Mesendoderm (in vitro differentiated cells): ENCODE results near the gene BET1.
A peak's percentile ranks its signal among the peaks of the same experiment; 100 is the strongest.

Experiments used
- DNase-seq: peaks from one replicate; pipeline ENCODE4 v3.0.0; 2013
- H2AK5ac ChIP-seq: 2 replicates; pipeline ENCODE4 v1.6.1; 2013; ENCODE audit warnings: low read length, inconsistent platforms
- H2BK120ac ChIP-seq: 2 replicates; pipeline ENCODE4 v1.6.1; 2013; ENCODE audit warnings: low read depth, mild to moderate bottlenecking, low read length, moderate library complexity, mixed read lengths
- H2BK15ac ChIP-seq: replicated peaks from 2 replicates; pipeline ENCODE4 v1.6.1; 2013; ENCODE audit warnings: low read depth, mild to moderate bottlenecking, moderate library complexity
- H2BK5ac ChIP-seq: 2 replicates; pipeline ENCODE4 v1.6.1; 2013; ENCODE audit warnings: low read length, inconsistent platforms
- H3K18ac ChIP-seq: 2 replicates; pipeline ENCODE4 v1.6.1; 2013; ENCODE audit warnings: mild to moderate bottlenecking, low read length, mixed read lengths
- H3K23ac ChIP-seq: one replicate; pipeline ENCODE4 v1.6.1; 2013; ENCODE audit warnings: low read length
- H3K27ac ChIP-seq: 2 replicates; pipeline ENCODE4 v1.5.1; 2013; ENCODE audit warnings: low read depth, mild to moderate bottlenecking, inconsistent platforms, low read length, moderate library complexity
- H3K27me3 ChIP-seq: 2 replicates; pipeline ENCODE4 v1.6.1; 2013; ENCODE audit warnings: low read length, control low read depth, mild to moderate bottlenecking, inconsistent platforms; ENCODE audit not compliant: insufficient read depth, poor library complexity
- H3K36me3 ChIP-seq: 2 replicates; pipeline ENCODE4 v1.6.1; 2013; ENCODE audit warnings: low read length, inconsistent platforms; ENCODE audit not compliant: control insufficient read depth, insufficient read depth
- H3K4ac ChIP-seq: one replicate; pipeline ENCODE4 v1.6.1; 2013; ENCODE audit warnings: low read depth, mild to moderate bottlenecking, low read length, moderate library complexity
- H3K4me1 ChIP-seq: 2 replicates; pipeline ENCODE4 v1.6.1; 2013; ENCODE audit warnings: low read depth, low read length, inconsistent platforms; ENCODE audit not compliant: control insufficient read depth
- H3K4me2 ChIP-seq: 2 replicates; pipeline ENCODE4 v1.6.1; 2013; ENCODE audit warnings: low read length
- H3K4me3 ChIP-seq: 2 replicates; pipeline ENCODE4 v1.5.1; 2013; ENCODE audit warnings: mild to moderate bottlenecking, low read length
- H3K56ac ChIP-seq: one replicate; pipeline ENCODE4 v1.6.1; 2013; ENCODE audit warnings: low read length
- H3K79me1 ChIP-seq: 2 replicates; pipeline ENCODE4 v1.6.1; 2013; ENCODE audit warnings: low read length, inconsistent platforms
- H3K79me2 ChIP-seq: 2 replicates; pipeline ENCODE4 v1.6.1; 2013; ENCODE audit warnings: mild to moderate bottlenecking, low read length; ENCODE audit not compliant: control insufficient read depth, insufficient read depth
- H3K9ac ChIP-seq: 2 replicates; pipeline ENCODE4 v1.6.1; 2013; ENCODE audit warnings: low read length, inconsistent platforms
- H4K5ac ChIP-seq: one replicate; pipeline ENCODE4 v1.6.1; 2013; ENCODE audit warnings: low read length
- H4K8ac ChIP-seq: one replicate; pipeline ENCODE4 v1.6.1; 2013; ENCODE audit warnings: low read depth, mild to moderate bottlenecking, control low read depth, low read length, moderate library complexity
- WGBS: extraction: QIAGEN DNeasy Blood & Tissue Kit; methylation state at CpG from one replicate; pipeline ENCODE4 v1.1.7; 2013; ENCODE audit warnings: low lambda C conversion rate, missing lambda C conversion rate; ENCODE audit not compliant: insufficient coverage; ENCODE audit errors: extremely low coverage; 5-methylcytosine and 5-hydroxymethylcytosine counted together

Gene BET1

GRCh38 chr7:94048755-94049154 is 44.6 kb upstream of the BET1 start:
- Histone ChIP-seq H2BK5ac (no peak overlapping the region), H2AK5ac (no peak overlapping the region), H3K27ac (no peak overlapping the region), H4K8ac (no peak overlapping the region), H3K4me1 (peaks cover 5% of the 10 kb centered on the region), H3K9ac (no peak overlapping the region), H3K27me3 (no peaks in the 10 kb centered on the region), H3K4me3 (no peak overlapping the region), H3K18ac (no peak overlapping the region), H3K4me2 (no peak overlapping the region), H3K56ac (no peak overlapping the region), H3K79me2 (no peaks in the 10 kb centered on the region), H2BK15ac (no peak overlapping the region), H3K4ac (no peak overlapping the region), H2BK120ac (no peak overlapping the region), H3K23ac (no peak overlapping the region), H4K5ac (no peak overlapping the region), H3K79me1 (no peaks in the 10 kb centered on the region), H3K36me3 (no peaks in the 10 kb centered on the region)
- no peak for DNase-seq
- WGBS: no CpG with 5 or more reads among the region's 2 CpGs

- Histone ChIP-seq H3K18ac (peak overlapping the region; percentile 60), H3K4me3 (no peak overlapping the region), H3K79me2 (no peaks in the 10 kb centered on the region), H3K27me3 (no peaks in the 10 kb centered on the region), H2BK120ac (no peak overlapping the region), H3K4me1 (peaks cover 5% of the 10 kb centered on the region), H3K23ac (no peak overlapping the region), H2BK15ac (no peak overlapping the region), H3K27ac (no peak overlapping the region), H2BK5ac (no peak overlapping the region), H3K9ac (no peak overlapping the region), H3K36me3 (no peaks in the 10 kb centered on the region), H3K79me1 (no peaks in the 10 kb centered on the region), H2AK5ac (no peak overlapping the region), H3K56ac (no peak overlapping the region), H3K4me2 (no peak overlapping the region), H4K5ac (no peak overlapping the region), H4K8ac (no peak overlapping the region), H3K4ac (no peak overlapping the region)
- no CpG with 5 or more reads among the region's 1 CpG for WGBS
- DNase-seq: no peak
Observed at GRCh38 chr7:94047956-94048355, 43.8 kb upstream of the BET1 start.

GRCh38 chr7:94045581-94045980 is 41.4 kb upstream of the BET1 start:
- H3K79me2 ChIP-seq: no peaks in the 10 kb centered on the region
- H3K27ac ChIP-seq: no peak overlapping the region
- no peak overlapping the region for H3K18ac ChIP-seq
- no peaks in the 10 kb centered on the region for H3K27me3 ChIP-seq
- H3K79me1 ChIP-seq: no peaks in the 10 kb centered on the region
- no peak overlapping the region for H4K8ac ChIP-seq
- no peak for DNase-seq
- H3K56ac ChIP-seq: no peak overlapping the region
- H3K4me1 ChIP-seq: peaks cover 1% of the 10 kb centered on the region
- H3K23ac ChIP-seq: no peak overlapping the region
- H3K4ac ChIP-seq: no peak overlapping the region
- no peak overlapping the region for H2BK15ac ChIP-seq
- H3K4me3 ChIP-seq: no peak overlapping the region
- H2BK120ac ChIP-seq: no peak overlapping the region
- H2BK5ac ChIP-seq: no peak overlapping the region
- H3K4me2 ChIP-seq: no peak overlapping the region
- no peak overlapping the region for H4K5ac ChIP-seq
- WGBS: no CpG with 5 or more reads among the region's 2 CpGs
- H2AK5ac ChIP-seq: no peak overlapping the region
- no peaks in the 10 kb centered on the region for H3K36me3 ChIP-seq
- H3K9ac ChIP-seq: no peak overlapping the region

- Histone ChIP-seq H4K5ac (no peak overlapping the region), H3K23ac (no peak overlapping the region), H4K8ac (no peak overlapping the region), H3K27ac (no peak overlapping the region), H3K4me3 (no peak overlapping the region), H3K36me3 (no peaks in the 10 kb centered on the region), H3K4me1 (no peaks in the 10 kb centered on the region), H3K56ac (no peak overlapping the region), H3K18ac (no peak overlapping the region), H2BK120ac (no peak overlapping the region), H3K27me3 (no peaks in the 10 kb centered on the region), H2BK15ac (no peak overlapping the region), H3K4ac (no peak overlapping the region), H3K79me2 (no peaks in the 10 kb centered on the region), H2BK5ac (no peak overlapping the region), H3K9ac (no peak overlapping the region), H3K4me2 (no peak overlapping the region), H2AK5ac (no peak overlapping the region), H3K79me1 (no peaks in the 10 kb centered on the region)
- DNase-seq: no peak
Observed at GRCh38 chr7:94044806-94045205, 40.7 kb upstream of the BET1 start.

GRCh38 chr7:94043299-94043698 is 39.1 kb upstream of the BET1 start:
- no peaks in the 10 kb centered on the region for H3K79me1 ChIP-seq
- DNase-seq: no peak
- no peak overlapping the region for H3K4me3 ChIP-seq
- H3K23ac ChIP-seq: no peak overlapping the region
- no peaks in the 10 kb centered on the region for H3K79me2 ChIP-seq
- WGBS: no CpG with 5 or more reads among the region's 1 CpG
- H4K5ac ChIP-seq: no peak overlapping the region
- no peaks in the 10 kb centered on the region for H3K4me1 ChIP-seq
- no peak overlapping the region for H3K56ac ChIP-seq
- no peak overlapping the region for H3K27ac ChIP-seq
- no peak overlapping the region for H3K4me2 ChIP-seq
- H2BK5ac ChIP-seq: no peak overlapping the region
- no peak overlapping the region for H3K18ac ChIP-seq
- no peak overlapping the region for H2BK120ac ChIP-seq
- no peaks in the 10 kb centered on the region for H3K27me3 ChIP-seq
- H2BK15ac ChIP-seq: no peak overlapping the region
- no peak overlapping the region for H2AK5ac ChIP-seq
- no peak overlapping the region for H3K9ac ChIP-seq
- H4K8ac ChIP-seq: no peak overlapping the region
- no peak overlapping the region for H3K4ac ChIP-seq
- H3K36me3 ChIP-seq: no peaks in the 10 kb centered on the region

GRCh38 chr7:94042381-94042780 is 38.2 kb upstream of the BET1 start:
- H2BK5ac ChIP-seq: no peak overlapping the region
- no peak overlapping the region for H3K23ac ChIP-seq
- no peak overlapping the region for H3K4me2 ChIP-seq
- no peak overlapping the region for H3K56ac ChIP-seq
- no peaks in the 10 kb centered on the region for H3K4me1 ChIP-seq
- no CpG with 5 or more reads among the region's 3 CpGs for WGBS
- H3K79me1 ChIP-seq: no peaks in the 10 kb centered on the region
- H3K9ac ChIP-seq: no peak overlapping the region
- no peak overlapping the region for H3K4ac ChIP-seq
- no peak overlapping the region for H3K27ac ChIP-seq
- no peak overlapping the region for H2BK120ac ChIP-seq
- H3K27me3 ChIP-seq: no peaks in the 10 kb centered on the region
- H3K79me2 ChIP-seq: no peaks in the 10 kb centered on the region
- H3K36me3 ChIP-seq: no peaks in the 10 kb centered on the region
- no peak overlapping the region for H4K8ac ChIP-seq
- H4K5ac ChIP-seq: no peak overlapping the region
- no peak overlapping the region for H3K4me3 ChIP-seq
- H3K18ac ChIP-seq: no peak overlapping the region
- no peak overlapping the region for H2AK5ac ChIP-seq
- DNase-seq: no peak
- H2BK15ac ChIP-seq: no peak overlapping the region
